ENCODE results near the gene ZMYND10.
A peak's percentile ranks its signal among the peaks of the same experiment; 100 is the strongest.

Gene ZMYND10

GRCh38 chr3:50350213-50350526 is 4.6 kb upstream of the ZMYND10 start:
- DNase-seq = peak in 1 of 51 donors; percentile 58

- DNase-seq = peak in 34 of 51 donors; percentile 7 to 83 (median 44)
These were observed 1.8 kb upstream of the ZMYND10 start for GRCh38 chr3:50347187-50347813.

- no peak for DNase-seq
These were observed 524 bp downstream of the ZMYND10 start for GRCh38 chr3:50345008-50345407.

- DNase-seq = no peak
These were observed 2.5 kb downstream of the ZMYND10 start for GRCh38 chr3:50342813-50343633.

- no peak for DNase-seq
These were observed 3.4 kb downstream of the ZMYND10 start for GRCh38 chr3:50341996-50342650.

GRCh38 chr3:50341537-50341936 is 4.0 kb downstream of the ZMYND10 start:
- no peak for DNase-seq

GRCh38 chr3:50340448-50341329 is 4.8 kb downstream of the ZMYND10 start, which contains the start of gene RASSF1:
TSS of gene RASSF1 (minus strand) at chr3:50340836. CDS start at chr3:50340805, 31 bp downstream.
- peak in 4 of 51 donors; percentile 19 to 31 (median 26) for DNase-seq

GRCh38 chr3:50340147-50340447 is 5.4 kb downstream of the ZMYND10 start:
- no peak for DNase-seq

GRCh38 chr3:50339485-50340146 is 5.9 kb downstream of the ZMYND10 start:
- no peak for DNase-seq

- no peak for DNase-seq
These were observed 6.6 kb downstream of the ZMYND10 start for GRCh38 chr3:50338965-50339364.

- DNase-seq = peak; percentile 73 to 99 (median 96)
These were observed 8.2 kb downstream of the ZMYND10 start for GRCh38 chr3:50337175-50337861.

- DNase-seq = peak in 1 of 51 donors; percentile 52
These were observed 8.9 kb downstream of the ZMYND10 start for GRCh38 chr3:50336452-50337174.

GRCh38 chr3:50334339-50335075 is 11.0 kb downstream of the ZMYND10 start:
- no peak for DNase-seq

GRCh38 chr3:50333744-50334328 is 11.7 kb downstream of the ZMYND10 start:
- DNase-seq = no peak

- DNase-seq = no peak
These were observed 14.1 kb downstream of the ZMYND10 start for GRCh38 chr3:50331364-50331907.

- DNase-seq = no peak
These were observed 15.2 kb downstream of the ZMYND10 start for GRCh38 chr3:50330330-50330729.

- DNase-seq = peak; percentile 58 to 98 (median 93)
These were observed 17.4 kb downstream of the ZMYND10 start, which contains the start of gene TUSC2 for GRCh38 chr3:50327943-50328691. TSS of gene TUSC2 (minus strand) at chr3:50328223. CDS start at chr3:50328099, 124 bp downstream.
